Coronary artery (tissue), 2 donors: ENCODE results near the gene CD99L2.

Experiments
- DNase-seq: peaks from one replicate; pipeline ENCODE4 v3.0.0-alpha.2; 2017; ENCODE audit warnings: low spot score
- H3K27ac ChIP-seq, 2 donors: fragments of 200-600 bp; sonication (generic); one replicate each; pipeline ENCODE4 v1.5.1; 2016 to 2019
- H3K4me3 ChIP-seq: fragments of 200-600 bp; sonication (generic); 2 replicates; pipeline ENCODE4 v1.5.1; 2016; ENCODE audit warnings: mild to moderate bottlenecking, moderate library complexity
- TF ChIP-seq, protein P1 (sequence below): fragments of 200-600 bp; sonication (generic); IDR thresholded peaks from one replicate; pipeline ENCODE4 v1.5.1; 2019; ENCODE audit warnings: antibody characterized with exemption

The CD99L2 gene

DNA sequence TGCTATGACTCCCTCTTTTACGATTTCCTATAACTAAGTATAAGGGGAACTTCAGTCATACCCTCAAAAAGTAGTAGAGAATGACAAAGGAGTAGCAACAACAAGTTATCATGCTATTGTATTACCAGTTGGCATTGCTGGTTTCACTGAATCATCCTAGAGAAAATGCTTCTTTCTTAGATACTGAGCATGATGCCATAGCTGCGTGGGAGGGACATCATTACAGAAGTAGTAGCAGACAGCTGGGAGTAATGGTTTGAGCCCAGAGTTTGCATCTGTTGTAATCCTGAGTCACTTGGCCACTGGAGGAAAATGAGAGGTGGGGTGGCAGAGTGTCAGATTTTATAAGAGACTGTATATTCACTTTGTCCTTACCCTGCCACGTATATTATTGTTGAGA is 166.7 kb downstream of the CD99L2 start:
- TF ChIP-seq, protein P1, sequence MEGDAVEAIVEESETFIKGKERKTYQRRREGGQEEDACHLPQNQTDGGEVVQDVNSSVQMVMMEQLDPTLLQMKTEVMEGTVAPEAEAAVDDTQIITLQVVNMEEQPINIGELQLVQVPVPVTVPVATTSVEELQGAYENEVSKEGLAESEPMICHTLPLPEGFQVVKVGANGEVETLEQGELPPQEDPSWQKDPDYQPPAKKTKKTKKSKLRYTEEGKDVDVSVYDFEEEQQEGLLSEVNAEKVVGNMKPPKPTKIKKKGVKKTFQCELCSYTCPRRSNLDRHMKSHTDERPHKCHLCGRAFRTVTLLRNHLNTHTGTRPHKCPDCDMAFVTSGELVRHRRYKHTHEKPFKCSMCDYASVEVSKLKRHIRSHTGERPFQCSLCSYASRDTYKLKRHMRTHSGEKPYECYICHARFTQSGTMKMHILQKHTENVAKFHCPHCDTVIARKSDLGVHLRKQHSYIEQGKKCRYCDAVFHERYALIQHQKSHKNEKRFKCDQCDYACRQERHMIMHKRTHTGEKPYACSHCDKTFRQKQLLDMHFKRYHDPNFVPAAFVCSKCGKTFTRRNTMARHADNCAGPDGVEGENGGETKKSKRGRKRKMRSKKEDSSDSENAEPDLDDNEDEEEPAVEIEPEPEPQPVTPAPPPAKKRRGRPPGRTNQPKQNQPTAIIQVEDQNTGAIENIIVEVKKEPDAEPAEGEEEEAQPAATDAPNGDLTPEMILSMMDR = no peak
- H3K27ac ChIP-seq = no peak overlapping the region
- H3K4me3 ChIP-seq = no peak overlapping the region
- DNase-seq = no peak

DNA sequence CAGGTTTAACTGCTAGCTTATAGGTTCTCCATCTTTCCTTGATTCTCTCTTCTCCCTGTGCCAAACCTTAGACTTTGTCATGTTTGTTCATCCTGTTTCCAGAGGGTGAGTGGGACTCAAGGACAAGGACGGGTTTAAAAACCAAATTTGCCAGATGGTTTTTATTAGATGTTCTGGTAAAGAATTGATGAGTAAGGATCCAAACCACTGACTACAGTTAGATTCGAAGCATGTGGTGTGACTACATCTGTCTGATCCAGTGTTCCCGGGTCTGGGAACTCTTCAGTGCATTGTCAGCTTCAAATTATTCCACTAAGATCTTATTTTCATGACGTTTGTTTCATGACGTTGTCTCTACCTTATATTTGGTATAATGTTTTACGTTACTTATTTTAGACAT is 167.7 kb downstream of the CD99L2 start:
- H3K4me3 ChIP-seq = no peak overlapping the region
- TF ChIP-seq, protein P1 = no peak
- DNase-seq = no peak
- no peak overlapping the region for H3K27ac ChIP-seq

DNA sequence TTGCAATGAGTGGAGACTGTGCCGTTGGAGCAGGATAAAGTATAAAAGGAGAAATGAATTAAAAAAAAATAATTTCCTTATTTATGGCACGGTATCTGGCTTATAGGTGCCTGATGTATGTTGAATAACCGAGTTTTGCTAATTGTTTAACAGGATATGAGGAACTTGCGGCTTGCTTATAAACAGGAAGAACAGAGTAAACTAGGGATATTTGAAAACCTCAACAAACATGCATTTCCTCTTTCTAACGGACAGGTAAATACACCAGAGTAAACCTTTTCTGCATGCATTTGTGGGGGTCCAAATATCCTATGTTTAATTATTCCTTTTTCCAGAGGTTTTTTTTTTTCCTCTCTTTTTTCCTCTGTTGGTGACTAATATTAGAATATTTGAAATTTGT is 168.5 kb downstream of the CD99L2 start:
- TF ChIP-seq, protein P1 = no peak
- Histone ChIP-seq H3K27ac (no peak overlapping the region), H3K4me3 (no peak overlapping the region)
- DNase-seq = no peak

DNA sequence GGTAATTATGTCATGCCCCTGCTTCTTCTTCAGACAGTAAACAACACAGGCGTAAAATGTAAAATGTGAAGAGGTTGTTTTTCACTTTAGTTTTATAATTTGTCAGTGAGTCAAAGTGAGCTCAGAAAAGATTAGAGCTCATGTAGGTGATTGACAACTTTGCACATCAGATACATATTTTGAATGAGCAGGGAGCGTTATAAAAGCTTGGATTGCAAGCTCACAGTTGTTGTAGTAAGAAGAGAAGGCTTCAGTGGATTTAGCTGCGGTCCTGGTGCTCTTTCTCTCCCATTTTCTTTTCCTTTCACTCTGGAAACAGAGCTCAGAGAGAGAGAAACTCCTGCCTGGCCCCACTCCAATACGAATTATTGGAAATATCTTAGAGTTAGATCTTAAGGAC is 178.8 kb downstream of the CD99L2 start:
- TF ChIP-seq, protein P1 = no peak
- Histone ChIP-seq H3K4me3 (no peak overlapping the region), H3K27ac (no peak overlapping the region)
- DNase-seq = no peak
